ENCODE data around the gene TCERG1. TPM values are rescaled to one million over a fixed set of nuclear protein-coding genes. Genes with fewer than 3 reads are reported as not detected.

TCERG1 gene
- total RNA-seq, 1 donor from 2014 or later = 227 TPM

- Mint-ChIP-seq H3K27me3 (ENCODE audit: insufficient read depth, low read depth) (no peaks in the 10 kb centered on the region), H3K4me3 (no peak overlapping the region), H3K36me3 (peaks cover 37% of the 10 kb centered on the region), H3K27ac (no peak overlapping the region), H3K4me1 (no peaks in the 10 kb centered on the region), H3K9me3 (no peaks in the 10 kb centered on the region)
- H3K4me2 ChIP-seq = no peak overlapping the region
- H3K4me3 ChIP-seq = no peak overlapping the region
- peaks cover 4% of the 10 kb centered on the region for H3F3A ChIP-seq (ENCODE audit: low read depth)
- TF ChIP-seq CTCF (IDR thresholded peaks at IDR 0.05) = no peak
- no peak for TF ChIP-seq EZH2phosphoT487 (IDR thresholded peaks at IDR 0.05)
- no peak overlapping the region for H3K9ac ChIP-seq
- DNase-seq (ENCODE audit: low spot score) = no peak
- H3K27ac ChIP-seq = no peak overlapping the region
- no peaks in the 10 kb centered on the region for H3K9me3 ChIP-seq (ENCODE audit: low read depth)
- peaks cover 3% of the 10 kb centered on the region for H3K79me2 ChIP-seq (ENCODE audit: low read depth)
- H3K4me1 ChIP-seq = no peaks in the 10 kb centered on the region
- H4K20me1 ChIP-seq (ENCODE audit: low read depth) = no peaks in the 10 kb centered on the region
- no peaks in the 10 kb centered on the region for H3K27me3 ChIP-seq
- H3K36me3 ChIP-seq = peaks cover 28% of the 10 kb centered on the region
- H2AFZ ChIP-seq (replicated peaks) = no peak overlapping the region
Observed at GRCh38 chr5:146490089-146490843, 43.1 kb downstream of the TCERG1 start.

GRCh38 chr5:146494656-146495055 lies 47.5 kb downstream of the TCERG1 start:
- Mint-ChIP-seq H3K4me1 (no peaks in the 10 kb centered on the region), H3K27ac (no peak overlapping the region), H3K27me3 (ENCODE audit: insufficient read depth, low read depth) (no peaks in the 10 kb centered on the region), H3K9me3 (no peaks in the 10 kb centered on the region), H3K4me3 (no peak overlapping the region), H3K36me3 (peaks cover 30% of the 10 kb centered on the region)
- Histone ChIP-seq H2AFZ (replicated peaks) (no peak overlapping the region), H3K79me2 (ENCODE audit: low read depth) (peaks cover 9% of the 10 kb centered on the region), H3K27me3 (no peaks in the 10 kb centered on the region), H3K9ac (no peak overlapping the region), H3K4me3 (no peak overlapping the region), H3K9me3 (ENCODE audit: low read depth) (no peaks in the 10 kb centered on the region), H3F3A (ENCODE audit: low read depth) (no peaks in the 10 kb centered on the region), H3K27ac (no peak overlapping the region), H4K20me1 (ENCODE audit: low read depth) (peaks cover 18% of the 10 kb centered on the region), H3K36me3 (peaks cover 40% of the 10 kb centered on the region), H3K4me2 (no peak overlapping the region), H3K4me1 (no peaks in the 10 kb centered on the region)
- DNase-seq (ENCODE audit: low spot score) = no peak
- TF ChIP-seq CTCF (IDR thresholded peaks at IDR 0.05) = no peak

GRCh38 chr5:146499680-146500079 lies 52.5 kb downstream of the TCERG1 start:
- Mint-ChIP-seq H3K27me3 (ENCODE audit: insufficient read depth, low read depth) (no peaks in the 10 kb centered on the region), H3K27ac (no peak overlapping the region)
- H3K36me3 ChIP-seq = peaks cover 44% of the 10 kb centered on the region

More at GRCh38 chr5:146499680-146500079, 52.5 kb downstream of the TCERG1 start:
- Mint-ChIP-seq H3K9me3 (no peaks in the 10 kb centered on the region), H3K36me3 (peaks cover 33% of the 10 kb centered on the region), H3K4me3 (no peak overlapping the region), H3K4me1 (no peaks in the 10 kb centered on the region)
- H3F3A ChIP-seq (ENCODE audit: low read depth) = no peaks in the 10 kb centered on the region
- H3K9ac ChIP-seq = no peak overlapping the region
- H4K20me1 ChIP-seq (ENCODE audit: low read depth) = peaks cover 24% of the 10 kb centered on the region
- no peak overlapping the region for H3K4me3 ChIP-seq
- DNase-seq (ENCODE audit: low spot score) = no peak
- peaks cover 6% of the 10 kb centered on the region for H3K79me2 ChIP-seq (ENCODE audit: low read depth)
- no peaks in the 10 kb centered on the region for H3K9me3 ChIP-seq (ENCODE audit: low read depth)
- TF ChIP-seq CTCF (IDR thresholded peaks at IDR 0.05) (no peak), EZH2phosphoT487 (IDR thresholded peaks at IDR 0.05) (no peak), EZH2 (IDR thresholded peaks at IDR 0.05) (no peak)
- no peaks in the 10 kb centered on the region for H3K27me3 ChIP-seq
- no peak overlapping the region for H3K27ac ChIP-seq
- H3K4me1 ChIP-seq = no peaks in the 10 kb centered on the region
- no peak overlapping the region for H3K4me2 ChIP-seq
- H2AFZ ChIP-seq (replicated peaks) = no peak overlapping the region
